ENCODE results near the gene FOXD1. TPM values are rescaled to one million over a fixed set of nuclear protein-coding genes. Genes with fewer than 3 reads are reported as not detected.

The FOXD1 gene
- total and polyA plus RNA-seq, 9 of the 15 experiments (the other 6 are each of a cell fraction or from before 2014, with no cell fraction given): 0.03 to 0.40 (median 0.10) TPM; not detected in 4

DNA sequence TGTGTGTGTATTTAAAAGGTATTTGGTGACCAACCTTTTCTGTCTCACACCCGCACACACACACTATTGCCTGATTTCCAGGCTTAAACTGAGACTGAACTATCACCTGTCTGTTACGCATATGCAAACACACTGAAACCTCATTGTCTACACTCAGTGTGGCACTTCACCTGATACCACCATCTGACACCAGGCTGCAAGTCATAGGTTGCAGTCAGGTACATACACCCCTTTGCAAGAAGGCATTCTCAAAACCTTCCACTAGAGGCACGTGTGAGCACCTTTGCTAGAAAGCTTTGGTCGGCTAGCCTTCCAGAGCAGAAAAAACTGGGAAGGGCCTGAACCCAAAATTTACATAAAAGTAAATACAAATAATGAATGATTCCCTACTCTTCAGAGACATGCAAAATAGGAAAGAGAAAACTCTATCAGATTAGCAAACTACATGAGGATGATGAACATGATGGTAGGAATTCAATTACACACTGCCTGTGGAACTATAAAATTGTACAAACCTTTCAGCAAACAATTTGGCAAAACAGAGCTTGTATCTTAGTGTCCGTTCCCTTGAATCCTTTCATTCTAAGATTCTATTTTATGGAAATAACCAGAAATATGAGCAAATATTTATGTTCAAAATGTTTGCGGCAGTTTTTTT is 5.9 kb upstream of the FOXD1 start (continued):
- TF ChIP-seq PATZ1 (CRISPR knock-in tag; IDR thresholded peaks at IDR 0.05; ENCODE audit: borderline replicate concordance) (no peak), SMC3 (conservative IDR thresholded peaks at IDR 0.05; ENCODE audit: insufficient read depth, low read depth, low read length) (0 out of 2 replicates have a peak, but pooled peaks have one; percentile 32), EZH2 (IDR thresholded peaks at IDR 0.05; ENCODE audit: borderline replicate concordance, low read depth, low read length) (0 out of 2 replicates have a peak, but pooled peaks have one; percentile 47), CTCF (IDR thresholded peaks at IDR 0.05 in 2 of 3, conservative IDR thresholded peaks at IDR 0.05 in 1 of 3; ENCODE audit: insufficient read depth in 2 of 3, low read depth in 1 of 3, low read length in 3 of 3) (peak; percentile 73 to 83 (median 76)), JUND (IDR thresholded peaks at IDR 0.05; ENCODE audit: borderline replicate concordance, low read depth, low read length) (peak; percentile 11; the same call in 1 of the 2 replicates), JUND (tag; IDR thresholded peaks at IDR 0.05; ENCODE audit: borderline replicate concordance, low read depth, low read length) (no peak), TEAD2 (tag; IDR thresholded peaks at IDR 0.05) (no peak), ZBTB33 (CRISPR knock-in tag; IDR thresholded peaks at IDR 0.05) (no peak), ZNF384 (IDR thresholded peaks at IDR 0.05; ENCODE audit: low read depth, low read length) (0 out of 2 replicates have a peak, but pooled peaks have one; percentile 35), ILF3 (IDR thresholded peaks at IDR 0.05; ENCODE audit: borderline replicate concordance) (no peak)
- TF ChIP-seq, protein P1, sequence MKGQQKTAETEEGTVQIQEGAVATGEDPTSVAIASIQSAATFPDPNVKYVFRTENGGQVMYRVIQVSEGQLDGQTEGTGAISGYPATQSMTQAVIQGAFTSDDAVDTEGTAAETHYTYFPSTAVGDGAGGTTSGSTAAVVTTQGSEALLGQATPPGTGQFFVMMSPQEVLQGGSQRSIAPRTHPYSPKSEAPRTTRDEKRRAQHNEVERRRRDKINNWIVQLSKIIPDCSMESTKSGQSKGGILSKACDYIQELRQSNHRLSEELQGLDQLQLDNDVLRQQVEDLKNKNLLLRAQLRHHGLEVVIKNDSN (CRISPR knock-in tag; IDR thresholded peaks at IDR 0.05): peak; percentile 15; the same call in 1 of the 2 replicates

All from K562 (cell line).